ENCODE results near the gene DLEC1.
"Not testable (repeated sequence)": the region's sequence is repeated elsewhere in the genome, so short reads cannot be mapped to it uniquely, and the experiment has no call there.

DLEC1 gene

DNA sequence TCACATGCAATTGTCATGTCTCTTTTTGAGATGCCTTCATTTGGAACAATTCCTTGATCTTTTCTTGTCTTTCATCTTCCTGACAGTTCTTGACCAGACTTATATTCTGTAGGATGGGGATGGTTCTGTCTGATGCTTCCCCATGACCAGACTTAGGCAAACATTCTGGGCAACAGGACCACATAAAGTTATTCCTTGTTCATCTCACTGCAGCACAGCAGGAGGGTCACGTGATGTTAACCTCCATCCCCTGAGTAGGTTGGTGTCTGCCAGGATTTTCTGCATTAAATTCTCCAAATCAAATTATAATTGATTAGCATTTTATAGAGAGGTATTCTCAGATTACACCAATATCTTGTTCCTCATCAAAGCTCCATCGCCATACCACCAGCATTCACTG, 7.8 kb downstream of the DLEC1 start:
- no peak for DNase-seq

DNA sequence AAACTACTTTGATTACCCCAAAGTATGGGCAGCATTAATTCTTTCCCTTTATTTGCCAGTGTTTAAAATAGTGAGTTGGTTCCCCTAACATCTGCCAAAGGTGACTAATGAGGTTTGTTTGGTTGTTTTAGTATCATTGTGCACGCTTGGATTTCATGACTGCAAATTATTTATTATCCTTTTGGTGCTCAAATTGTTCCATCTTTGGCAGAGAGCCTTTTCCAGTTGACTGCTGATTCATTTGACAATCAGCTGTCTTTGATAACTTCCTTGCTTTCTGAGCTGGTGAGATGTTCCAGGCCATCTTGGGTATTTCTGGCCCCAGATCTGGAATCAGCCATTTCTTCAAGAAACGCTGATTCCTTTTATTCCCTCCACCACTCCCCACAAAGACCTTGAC, 8.9 kb downstream of the DLEC1 start:
- no peak for DNase-seq

DNA sequence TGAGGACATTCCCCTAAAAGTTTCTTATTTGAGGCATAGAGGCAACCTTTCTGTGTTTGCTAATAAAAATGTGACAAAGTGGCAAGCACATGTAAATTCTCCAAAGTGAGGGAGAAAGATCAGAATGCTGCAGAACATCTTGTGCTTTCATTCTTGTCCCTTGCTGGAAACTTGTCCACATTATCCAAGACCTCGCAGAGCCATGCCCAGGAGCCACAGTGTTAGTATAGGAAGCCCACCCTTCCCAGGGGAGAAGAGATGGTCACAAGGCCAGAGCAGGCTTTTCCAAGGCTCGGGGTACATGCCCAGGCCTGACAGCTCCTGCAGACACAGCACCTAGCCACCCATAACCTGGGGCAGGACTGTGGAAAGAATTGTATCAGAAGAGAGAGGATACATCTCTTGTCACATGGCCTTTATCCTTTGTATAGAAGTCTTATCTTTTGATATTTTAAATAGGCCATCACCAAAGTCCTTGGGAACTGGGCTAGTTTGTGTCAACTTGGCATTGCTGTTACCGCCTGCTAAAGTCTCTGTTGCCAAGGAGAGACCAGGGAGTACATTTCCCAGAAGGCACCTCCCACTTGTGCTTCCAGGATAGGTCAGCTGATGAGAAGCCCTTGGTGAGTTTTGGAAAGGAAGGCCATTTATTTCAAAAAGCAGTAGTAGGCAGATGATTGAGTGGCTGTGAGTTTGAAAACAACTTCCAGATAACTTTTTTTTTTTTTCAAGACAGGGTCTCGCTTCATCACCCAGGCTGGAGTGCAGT, 10.5 kb downstream of the DLEC1 start:
- no peak for DNase-seq

DNA sequence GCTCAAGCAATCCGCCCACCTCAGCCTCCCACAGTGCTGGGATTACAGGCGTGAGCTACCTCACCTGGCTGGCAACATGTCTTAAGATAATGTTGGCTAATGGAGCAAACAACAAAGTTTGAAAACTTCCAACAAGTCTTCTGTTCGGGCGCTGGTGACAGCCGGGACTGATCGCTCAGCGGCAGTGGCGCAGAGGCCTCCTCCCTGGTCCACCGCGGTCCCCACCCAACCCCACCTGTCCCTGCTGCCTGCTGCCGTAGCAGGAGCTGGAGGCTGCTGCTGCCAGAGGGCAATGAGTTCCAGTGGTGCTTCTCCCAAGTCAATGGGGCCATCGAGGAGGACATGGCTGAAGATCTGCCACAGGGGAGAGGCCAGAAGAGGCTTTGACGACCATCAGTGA, 12.1 kb downstream of the DLEC1 start:
- DNase-seq: no peak

DNA sequence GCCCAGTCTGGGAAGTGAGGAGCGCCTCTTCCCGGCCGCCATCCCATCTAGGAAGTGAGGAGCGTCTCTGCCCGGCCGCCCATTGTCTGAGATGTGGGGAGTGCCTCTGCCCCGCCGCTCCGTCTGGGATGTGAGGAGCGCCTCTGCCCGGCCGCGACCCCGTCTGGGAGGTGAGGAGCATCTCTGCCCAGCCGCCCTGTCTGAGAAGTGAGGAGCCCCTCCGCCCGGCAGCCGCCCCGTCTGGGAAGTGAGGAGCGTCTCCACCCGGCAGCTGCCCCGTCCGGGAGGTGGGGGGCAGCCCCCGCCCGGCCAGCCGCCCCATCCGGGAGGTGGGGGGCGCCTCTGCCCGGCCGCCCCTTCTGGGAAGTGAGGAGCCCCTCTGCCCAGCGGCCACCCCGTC, 14.3 kb downstream of the DLEC1 start:
- DNase-seq: not testable (repeated sequence)

DNA sequence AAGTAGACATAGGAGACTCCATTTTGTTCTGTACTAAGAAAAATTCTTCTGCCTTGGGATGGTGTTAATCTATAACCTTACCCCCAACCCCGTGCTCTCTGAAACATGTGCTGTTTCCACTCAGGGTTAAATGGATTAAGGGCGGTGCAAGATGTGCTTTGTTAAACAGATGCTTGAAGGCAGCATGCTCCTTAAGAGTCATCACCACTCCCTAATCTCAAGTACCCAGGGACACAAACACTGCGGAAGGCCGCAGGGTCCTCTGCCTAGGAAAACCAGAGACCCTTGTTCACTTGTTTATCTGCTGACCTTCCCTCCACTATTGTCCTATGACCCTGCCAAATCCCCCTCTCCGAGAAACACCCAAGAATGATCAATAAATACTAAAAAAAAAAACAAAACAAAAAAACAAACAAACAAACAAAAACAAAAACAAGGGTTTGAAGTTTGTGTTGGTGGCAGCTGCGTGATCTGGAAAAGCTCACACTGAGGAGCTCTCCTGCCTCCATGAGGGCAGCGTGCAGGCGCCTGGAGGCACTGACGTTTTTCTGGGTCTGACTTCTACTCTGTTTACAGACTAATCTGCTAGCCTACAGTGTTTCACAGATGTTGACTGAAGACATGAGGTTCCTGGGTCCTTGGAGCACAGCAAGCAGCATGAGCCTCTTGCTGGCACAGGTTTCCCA, 14.9 kb downstream of the DLEC1 start:
- not testable (repeated sequence) for DNase-seq

DNA sequence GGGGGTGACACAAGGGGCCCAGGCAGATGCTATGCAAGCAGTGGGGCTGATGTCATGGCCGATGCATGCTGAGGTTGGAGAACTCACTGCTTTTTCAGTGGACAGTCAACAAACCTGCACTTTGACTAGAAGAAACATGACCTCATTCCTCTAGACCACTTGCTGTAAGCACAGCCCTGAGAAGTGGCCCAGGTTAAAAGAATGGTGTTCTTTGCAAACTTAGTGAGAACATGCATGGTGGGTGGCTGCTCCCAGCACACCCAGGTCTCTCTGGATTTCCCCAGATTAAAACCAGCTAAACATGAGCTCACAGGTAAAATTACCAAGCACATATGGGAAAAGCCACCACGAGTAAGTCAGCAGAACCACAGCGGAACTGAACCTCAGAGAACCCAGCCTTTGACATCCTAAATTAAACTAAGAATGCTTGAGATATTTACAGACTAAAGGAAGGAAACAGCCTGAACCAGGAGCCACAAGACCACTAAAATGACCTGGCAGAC, 15.5 kb downstream of the DLEC1 start:
- DNase-seq: no peak

DNA sequence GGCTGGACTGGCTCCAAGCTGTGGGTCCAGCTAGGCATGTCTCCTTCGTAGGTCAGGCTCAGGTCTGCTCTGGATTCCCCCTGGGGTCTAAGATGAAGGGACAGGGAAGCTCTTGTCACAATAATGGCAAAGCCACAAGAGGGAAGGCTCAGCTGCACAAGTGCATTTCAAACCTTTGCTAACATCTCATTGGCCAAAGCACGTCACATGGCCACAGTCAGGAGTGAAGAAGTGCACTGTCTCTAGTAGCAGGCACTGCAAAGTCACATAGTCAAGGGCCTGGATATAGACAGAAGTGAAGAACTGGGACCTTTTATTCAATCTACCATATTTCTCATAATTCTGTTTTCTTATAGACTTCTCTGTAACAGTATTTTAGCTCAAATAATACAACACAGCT, 20.1 kb downstream of the DLEC1 start:
- no peak for DNase-seq

DNA sequence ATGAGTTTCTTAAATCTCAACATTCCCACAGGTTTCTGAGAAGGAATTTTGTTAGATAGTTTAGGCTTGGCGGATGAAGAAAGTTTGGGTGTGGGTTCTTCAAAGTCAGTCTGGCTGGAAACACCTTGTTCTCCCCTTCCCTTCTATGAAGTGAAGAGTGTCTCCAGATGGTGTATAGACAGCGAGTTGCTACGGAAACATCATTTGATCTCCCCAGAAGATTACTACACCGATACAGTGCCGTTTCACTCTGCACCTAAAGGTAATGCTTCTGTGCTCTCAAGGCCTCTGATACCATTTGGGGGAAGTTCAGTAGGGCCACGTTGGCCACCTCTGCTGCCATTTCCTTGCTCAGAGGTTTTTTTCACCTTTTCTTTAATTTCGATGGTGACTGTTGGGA, 20.6 kb downstream of the DLEC1 start:
- DNase-seq: no peak

DNA sequence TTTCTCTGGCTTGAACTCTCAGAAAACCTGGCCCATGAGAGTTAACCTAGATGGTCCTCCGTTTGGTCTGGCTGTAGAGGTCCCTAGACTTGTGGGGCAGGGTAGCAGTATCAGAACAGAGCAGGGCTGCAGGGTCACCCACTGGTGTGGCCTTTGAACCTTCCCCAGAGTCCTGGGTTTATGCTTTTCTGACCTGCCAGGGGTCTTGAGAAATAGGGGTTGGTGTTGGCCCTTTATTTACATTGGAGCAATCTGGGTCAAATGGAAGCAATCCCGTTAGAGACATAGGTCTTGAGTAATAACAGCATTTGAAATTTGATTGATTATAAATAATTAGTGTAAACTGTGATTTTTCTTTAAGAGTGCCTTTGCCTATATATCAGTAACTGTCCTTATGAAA, 23.8 kb downstream of the DLEC1 start:
- no peak for DNase-seq

DNA sequence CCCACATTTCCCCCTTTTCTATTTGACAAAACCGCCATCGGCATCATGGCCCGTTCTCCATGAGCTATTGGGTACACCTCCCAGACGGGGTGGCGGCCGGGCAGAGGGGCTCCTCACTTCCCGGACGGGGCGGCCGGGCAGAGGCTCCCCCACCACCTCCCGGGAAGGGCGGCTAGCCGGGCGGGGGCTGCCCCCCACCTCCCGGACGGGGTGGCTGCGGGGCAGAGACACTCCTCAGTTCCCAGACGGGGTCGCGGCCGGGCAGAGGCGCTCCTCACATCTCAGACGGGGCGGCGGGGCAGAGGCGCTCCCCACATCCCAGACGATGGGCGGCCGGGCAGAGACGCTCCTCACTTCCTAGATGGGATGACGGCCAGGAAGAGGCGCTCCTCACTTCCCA, 25.4 kb downstream of the DLEC1 start:
- not testable (repeated sequence) for DNase-seq

DNA sequence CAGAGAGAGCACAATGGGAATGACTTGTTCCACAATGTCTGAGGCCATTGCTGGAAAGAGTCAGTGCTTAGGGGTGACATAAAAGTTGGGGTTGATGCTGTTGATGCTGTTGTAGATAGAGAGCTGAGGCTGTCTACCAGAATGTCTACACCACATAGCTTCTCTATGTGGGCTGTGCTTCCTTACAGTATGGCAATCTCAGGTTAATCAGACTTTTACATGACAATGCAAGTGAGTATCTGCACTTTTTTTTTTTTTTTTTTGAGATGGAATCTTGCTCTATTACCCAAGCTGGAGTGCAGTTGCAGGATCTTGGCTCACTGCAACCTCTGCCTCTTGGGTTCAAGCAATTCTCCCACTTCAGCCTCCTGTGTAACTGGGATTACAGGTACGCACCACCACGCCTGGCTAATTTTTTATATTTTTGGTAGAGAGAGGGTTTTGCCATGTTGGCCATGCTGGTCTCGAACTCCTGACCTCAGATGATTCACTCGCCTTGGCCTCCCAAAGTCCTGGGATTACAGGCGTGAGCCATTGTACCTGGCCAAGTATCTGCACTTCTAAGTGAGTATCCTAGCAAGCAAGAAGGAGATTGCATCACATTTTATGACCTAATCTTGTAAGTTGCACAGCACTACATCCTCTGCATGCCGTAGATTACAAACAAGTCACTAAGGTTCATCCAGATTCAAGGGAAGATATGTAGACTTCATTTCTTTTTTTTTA, 28.7 kb downstream of the DLEC1 start:
- no peak for DNase-seq

DNA sequence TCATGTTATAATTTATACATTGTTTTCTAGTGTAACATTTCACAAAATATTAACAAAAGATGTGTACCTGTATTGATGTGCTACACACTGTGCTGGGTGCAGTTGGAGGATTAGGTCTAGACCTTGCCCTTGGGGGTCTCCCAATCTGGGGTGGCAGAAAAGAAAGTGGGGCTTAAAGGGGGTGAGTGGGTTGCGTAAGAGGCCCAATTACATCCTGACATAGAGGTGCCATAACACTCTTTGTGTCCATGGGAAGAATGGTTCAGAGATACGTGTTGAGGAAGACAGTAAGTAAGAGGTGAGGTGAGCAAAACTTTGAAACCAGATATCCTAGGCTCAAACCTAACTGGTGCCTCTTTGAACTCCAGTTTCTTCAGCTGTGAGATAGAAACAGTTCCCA, 31.0 kb downstream of the DLEC1 start:
- DNase-seq: no peak

DNA sequence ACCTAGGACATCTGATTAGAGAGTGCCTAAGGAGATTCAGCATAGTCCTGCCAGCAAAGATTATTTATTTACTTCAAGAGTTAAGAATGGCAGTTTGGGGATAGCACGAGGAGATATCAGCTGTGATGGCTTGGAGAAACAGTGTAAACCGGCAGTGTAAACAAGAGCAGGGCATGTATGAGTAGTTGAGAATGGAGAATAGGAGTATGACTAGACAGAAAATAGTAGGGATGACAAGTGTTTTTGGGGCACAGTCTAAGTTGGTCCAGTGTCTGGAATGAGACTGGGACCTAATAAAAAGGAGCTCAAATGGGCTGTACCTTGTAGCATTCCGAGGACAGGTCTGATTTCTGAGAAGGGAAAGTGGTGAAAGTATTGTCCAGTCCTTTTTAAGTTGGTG, 38.1 kb downstream of the DLEC1 start:
- DNase-seq: not testable (repeated sequence)

DNA sequence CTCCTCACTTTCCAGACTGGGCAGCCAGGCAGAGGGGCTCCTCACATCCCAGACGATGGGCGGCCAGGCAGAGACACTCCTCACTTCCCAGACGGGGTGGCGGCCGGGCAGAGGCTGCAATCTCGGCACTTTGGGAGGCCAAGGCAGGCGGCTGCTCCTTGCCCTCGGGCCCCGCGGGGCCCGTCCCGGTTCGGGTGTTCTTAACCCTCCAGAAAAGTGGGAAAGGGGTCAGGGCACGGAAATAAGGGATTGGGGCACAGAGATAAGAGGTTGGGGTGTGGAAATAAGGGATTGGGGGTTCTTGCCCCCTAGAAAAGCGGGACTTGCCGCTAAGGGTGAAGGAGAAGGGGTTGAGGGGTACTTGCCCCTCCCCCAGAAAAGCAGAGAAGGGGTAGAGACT, 43.3 kb downstream of the DLEC1 start:
- not testable (repeated sequence) for DNase-seq

DNA sequence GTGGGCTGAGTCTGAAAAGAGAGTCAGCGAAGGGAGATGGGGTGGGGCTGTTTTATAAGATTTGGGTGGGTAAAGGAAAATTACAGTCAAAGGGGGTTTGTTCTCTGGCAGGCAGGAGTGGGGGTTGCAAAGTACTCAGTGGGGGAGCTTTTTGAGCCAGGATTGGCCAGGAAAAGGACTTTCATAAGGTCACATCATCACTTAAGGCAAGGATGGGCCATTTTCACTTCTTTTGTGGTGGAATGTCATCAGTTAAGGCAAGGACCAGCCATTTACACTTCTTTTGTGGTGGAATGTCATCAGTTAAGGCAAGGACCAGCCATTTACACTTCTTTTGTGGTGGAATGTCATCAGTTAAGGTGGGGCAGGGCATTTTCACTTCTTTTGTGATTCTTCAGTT, 44.2 kb downstream of the DLEC1 start:
- not testable (repeated sequence) for DNase-seq

DNA sequence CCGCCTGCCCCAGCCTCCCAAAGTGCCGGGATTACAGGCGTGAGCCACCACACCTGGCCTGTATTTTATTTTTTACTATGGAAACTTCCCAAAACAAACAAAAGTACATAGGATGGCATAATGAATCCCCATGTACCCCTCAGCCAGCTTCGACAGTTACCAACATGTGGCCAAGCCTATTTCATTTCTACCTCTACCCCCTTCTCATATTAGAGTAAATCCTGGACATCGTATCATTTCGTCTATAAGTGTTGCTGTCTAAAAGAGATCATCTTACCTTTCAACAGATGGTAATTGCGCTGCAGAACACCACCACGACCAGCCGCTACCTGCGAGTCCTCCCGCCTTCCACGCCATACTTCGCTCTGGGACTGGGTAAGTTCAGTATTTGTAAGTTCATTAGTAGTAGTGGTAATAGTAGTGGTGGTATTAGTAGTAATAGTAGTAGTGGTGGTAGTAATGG, 44.9 kb downstream of the DLEC1 start:
- DNase-seq: no peak

DNA sequence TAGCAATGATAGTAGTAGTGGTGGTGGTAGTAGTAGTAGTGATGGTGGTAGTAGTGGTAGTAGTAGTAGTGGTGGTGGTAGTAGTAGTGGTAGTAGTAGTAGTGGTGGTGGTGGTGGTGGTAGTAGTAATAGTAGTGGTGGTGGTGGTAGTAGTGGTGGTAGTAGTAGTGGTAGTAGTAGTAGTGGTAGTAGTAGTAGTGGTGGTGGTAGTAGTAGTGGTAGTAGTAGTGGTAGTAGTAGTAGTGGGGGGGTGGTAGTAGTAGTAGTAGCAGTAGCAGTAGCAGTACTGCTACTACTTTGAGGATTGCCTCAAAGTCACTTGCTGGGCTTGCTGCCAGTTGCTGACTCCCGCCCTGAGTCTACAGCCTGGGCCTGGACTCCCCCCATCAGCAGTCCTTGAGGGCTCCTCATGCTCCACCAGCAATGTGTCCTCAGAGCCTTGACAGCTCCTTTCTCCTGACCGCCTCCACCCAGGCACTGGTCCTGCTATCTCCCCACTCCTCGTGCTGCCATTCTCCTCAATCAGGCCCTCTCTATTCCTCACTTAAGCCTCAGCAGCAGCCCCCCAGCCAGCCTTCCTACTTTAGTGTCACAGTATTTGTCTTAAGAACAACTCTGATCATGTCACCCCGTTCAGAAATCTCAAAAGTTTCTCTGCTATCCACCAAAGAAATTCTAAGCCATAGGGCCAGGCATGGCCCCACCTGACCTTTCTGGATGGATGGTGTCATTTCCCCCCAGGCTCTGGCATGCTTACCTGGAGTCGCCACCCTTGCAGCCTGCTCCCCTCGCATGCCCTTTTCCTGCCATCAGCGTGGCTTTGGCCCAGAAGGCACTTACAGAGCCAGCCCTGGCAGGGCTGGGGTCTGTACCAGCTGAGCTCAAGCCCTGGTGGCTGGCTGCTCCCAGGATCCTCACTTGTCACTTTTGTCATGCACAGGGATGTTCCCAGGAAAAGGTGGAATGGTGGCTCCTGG, 45.6 kb downstream of the DLEC1 start:
- no peak for DNase-seq

DNA sequence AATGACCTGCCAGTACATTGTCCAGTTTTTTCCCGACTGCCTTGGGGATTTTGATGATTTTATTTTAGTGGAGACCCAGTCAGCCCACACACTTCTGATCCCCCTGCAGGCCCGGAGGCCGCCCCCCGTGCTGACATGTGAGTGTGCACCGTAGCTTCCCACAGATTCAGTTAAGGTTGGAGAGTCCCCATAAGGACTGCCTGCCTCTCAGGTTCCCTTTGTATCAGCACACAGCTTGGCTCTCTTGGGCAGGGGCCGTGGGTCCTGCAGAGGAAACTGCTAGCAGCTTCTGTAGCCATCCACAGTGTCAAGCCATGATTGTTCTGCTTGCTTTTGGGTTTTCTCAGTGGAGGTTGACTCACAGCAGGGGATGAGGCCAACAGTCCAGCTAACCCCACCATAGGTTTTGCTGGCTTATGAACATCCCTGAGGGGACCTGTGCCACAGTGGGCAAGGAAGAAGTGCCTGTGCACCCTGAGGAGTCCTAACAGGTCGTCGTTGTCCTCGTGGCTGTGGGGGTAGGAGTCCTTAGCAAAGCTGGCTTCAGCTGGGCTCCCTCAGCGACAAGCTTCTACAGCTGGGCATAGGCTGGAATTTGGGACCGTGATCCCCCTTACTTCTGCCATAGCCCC, 46.4 kb downstream of the DLEC1 start:
- DNase-seq: no peak

DNA sequence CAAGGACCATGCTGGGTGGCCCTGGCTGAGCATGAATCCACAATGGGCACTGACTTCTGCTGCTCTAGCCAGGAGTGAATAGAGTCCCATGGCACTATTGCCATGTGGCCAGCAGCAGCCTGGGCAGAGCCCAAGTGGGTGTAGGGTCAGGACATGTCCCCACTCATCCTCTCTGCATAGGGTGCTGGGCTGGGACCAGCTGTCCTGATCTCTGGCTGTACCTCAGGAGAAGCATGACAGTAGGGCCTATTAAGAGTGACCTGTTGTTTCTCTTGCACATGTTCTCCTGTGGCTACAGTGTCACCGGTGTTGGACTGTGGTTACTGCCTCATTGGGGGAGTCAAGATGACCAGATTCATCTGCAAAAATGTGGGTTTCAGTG, 46.9 kb downstream of the DLEC1 start:
- DNase-seq: no peak

DNA sequence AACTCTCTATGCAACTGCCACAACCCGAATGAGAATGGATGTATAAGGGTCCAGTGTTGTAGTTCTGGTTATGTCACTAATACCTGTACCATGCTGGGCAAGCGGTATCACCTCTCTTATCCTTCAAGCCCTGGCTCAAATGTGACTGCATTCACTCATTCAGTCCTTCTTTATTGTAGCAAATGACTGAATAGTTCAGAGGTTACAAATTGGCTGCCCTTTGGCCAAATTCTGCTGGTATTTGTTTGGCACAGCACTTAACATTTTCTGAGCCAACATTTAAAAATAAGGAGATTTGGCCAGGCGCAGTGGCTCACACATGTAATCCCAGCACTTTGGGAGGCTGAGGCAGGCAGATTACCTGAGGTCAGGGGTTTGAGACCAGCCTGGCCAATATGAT, 47.5 kb downstream of the DLEC1 start:
- no peak for DNase-seq

DNA sequence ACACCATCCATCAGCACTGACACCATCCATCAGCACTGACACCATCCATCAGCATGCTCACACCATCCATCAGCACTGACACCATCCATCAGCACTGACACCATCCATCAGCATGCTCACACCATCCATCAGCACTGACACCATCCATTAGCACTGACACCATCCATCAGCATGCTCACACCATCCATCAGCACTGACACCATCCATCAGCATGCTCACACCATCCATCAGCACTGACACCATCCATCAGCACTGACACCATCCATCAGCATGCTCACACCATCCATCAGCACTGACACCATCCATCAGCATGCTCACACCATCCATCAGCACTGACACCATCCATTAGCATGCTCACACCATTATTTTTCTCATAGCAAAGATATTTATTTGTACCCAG, 48.3 kb downstream of the DLEC1 start:
- not testable (repeated sequence) for DNase-seq
